GM23338 (cell line): Measurements from ENCODE around the gene CDKAL1. TPM values are rescaled to one million over a fixed set of nuclear protein-coding genes. Genes with fewer than 3 reads are reported as not detected.

ENCODE experiments used
- ATAC-seq: fragments of 200-7000 bp; cut with Tn5 transposase; 3 replicates; pipeline ENCODE4 v1.9.1; 2020
- DNase-seq: peaks from one replicate; pipeline ENCODE4 v3.0.0-alpha.2; 2015; ENCODE audit warnings: low spot score
- H2AFZ ChIP-seq: fragments of 200-600 bp; sonication (generic); 2 replicates; pipeline ENCODE4 v1.8.0; 2016; ENCODE audit warnings: antibody characterized with exemption, mild to moderate bottlenecking, moderate library complexity
- H3F3A ChIP-seq: fragments of 200-600 bp; sonication (generic); replicated peaks from 2 replicates; pipeline ENCODE4 v1.8.0; 2017; ENCODE audit warnings: antibody characterized with exemption, mixed run types, low read depth
- H3K27ac ChIP-seq: fragments of 200-600 bp; sonication (generic); 2 replicates; pipeline ENCODE4 v1.6.1; 2016; ENCODE audit warnings: low read depth
- H3K27me3 ChIP-seq: fragments of 200-600 bp; sonication (generic); 2 replicates; pipeline ENCODE4 v1.8.0; 2016; ENCODE audit warnings: mild to moderate bottlenecking, mixed run types, moderate library complexity; ENCODE audit not compliant: insufficient read depth
- H3K36me3 ChIP-seq: fragments of 200-600 bp; sonication (generic); 2 replicates; pipeline ENCODE4 v1.8.0; 2016; ENCODE audit warnings: mild to moderate bottlenecking; ENCODE audit not compliant: insufficient read depth
- H3K4me1 ChIP-seq: fragments of 200-600 bp; sonication (generic); 2 replicates; pipeline ENCODE4 v1.8.0; 2016; ENCODE audit warnings: mild to moderate bottlenecking, moderate library complexity; ENCODE audit not compliant: insufficient read depth
- H3K4me2 ChIP-seq: fragments of 200-600 bp; sonication (generic); 2 replicates; pipeline ENCODE4 v1.7.1; 2017; ENCODE audit warnings: mixed run types
- H3K4me3 ChIP-seq: fragments of 200-600 bp; sonication (generic); 2 replicates; pipeline ENCODE4 v1.6.1; 2016; ENCODE audit warnings: mixed run types
- H3K79me2 ChIP-seq: fragments of 200-600 bp; sonication (generic); replicated peaks from 2 replicates; pipeline ENCODE4 v1.8.0; 2017; ENCODE audit warnings: mild to moderate bottlenecking; ENCODE audit not compliant: insufficient read depth
- H3K9me2 ChIP-seq: fragments of 200-600 bp; sonication (generic); 2 replicates; pipeline ENCODE4 v1.8.0; 2017; ENCODE audit not compliant: insufficient read depth
- H4K20me1 ChIP-seq: fragments of 200-600 bp; sonication (generic); replicated peaks from 2 replicates; pipeline ENCODE4 v1.8.0; 2017; ENCODE audit warnings: mild to moderate bottlenecking; ENCODE audit not compliant: insufficient read depth
- H3K27ac Mint-ChIP-seq: 2 replicates; pipeline ENCODE4 v1.8.0; 2020; ENCODE audit warnings: inconsistent platforms, mild to moderate bottlenecking, moderate library complexity, mixed read lengths
- H3K27me3 Mint-ChIP-seq: 3 replicates; pipeline ENCODE4 v1.8.0; 2022; ENCODE audit warnings: low read depth, mild to moderate bottlenecking, moderate library complexity, mixed read lengths, inconsistent platforms; ENCODE audit not compliant: insufficient read depth, poor library complexity
- H3K36me3 Mint-ChIP-seq: 3 replicates; pipeline ENCODE4 v1.8.0; 2021; ENCODE audit warnings: low read depth, mild to moderate bottlenecking, inconsistent platforms, moderate library complexity, mixed read lengths
- H3K4me1 Mint-ChIP-seq: 3 replicates; pipeline ENCODE4 v1.8.0; 2020; ENCODE audit warnings: mild to moderate bottlenecking, inconsistent platforms, mixed read lengths
- H3K4me3 Mint-ChIP-seq: 3 replicates; pipeline ENCODE4 v1.8.0; 2021; ENCODE audit warnings: moderate library complexity, mild to moderate bottlenecking, inconsistent platforms, mixed read lengths
- H3K9me3 Mint-ChIP-seq: 3 replicates; pipeline ENCODE4 v1.8.0; 2020; ENCODE audit warnings: moderate library complexity, mild to moderate bottlenecking, inconsistent platforms, mixed read lengths
- CREB1 ChIP-seq: fragments of 250-450 bp; sonication (Bioruptor Pico); IDR thresholded peaks from 2 replicates; pipeline ENCODE4 v1.5.0; 2020; ENCODE audit warnings: low read depth, mild to moderate bottlenecking, moderate library complexity
- CTCF ChIP-seq, 2 experiments: fragments of 200-600 bp in 1 of 2; sonication (generic) in 1 of 2; conservative IDR thresholded peaks; 2 replicates each; pipeline versions ENCODE4 v1.5.1 to v1.6.1; 2016 to 2017; ENCODE audit warnings: antibody characterized with exemption in 2 of 2, low read depth in 2 of 2, mild to moderate bottlenecking in 2 of 2, moderate library complexity in 1 of 2
- ETS1 ChIP-seq: IDR thresholded peaks from 2 replicates; pipeline ENCODE4 v1.6.1; 2016; ENCODE audit warnings: antibody characterized with exemption
- EZH2phosphoT487 ChIP-seq: fragments of 200-600 bp; sonication (generic); IDR thresholded peaks from one replicate; pipeline ENCODE4 v1.8.1; 2018; ENCODE audit warnings: antibody characterized with exemption; ENCODE audit not compliant: unreplicated experiment
- JUNB ChIP-seq: IDR thresholded peaks from one replicate; pipeline ENCODE4 v1.6.1; 2016; ENCODE audit warnings: antibody characterized with exemption; ENCODE audit not compliant: unreplicated experiment
- REST ChIP-seq: IDR thresholded peaks from one replicate; pipeline ENCODE4 v1.6.1; 2018; ENCODE audit warnings: antibody characterized with exemption; ENCODE audit not compliant: unreplicated experiment
- STAT1 ChIP-seq: IDR thresholded peaks from one replicate; pipeline ENCODE4 v1.6.1; 2016; ENCODE audit warnings: antibody characterized with exemption; ENCODE audit not compliant: unreplicated experiment
- polyA plus RNA-seq: library from polyadenylated mRNA; unstranded; fragments of >200 nt; fragmentation: Nextera tagmentation; extraction: Ambion mirVana; gene quantifications from 2 replicates; pipeline ENCODE4 v1.2.1, GENCODE V29; 2016
- total RNA-seq: library from RNA; depleted of rRNA; stranded (reverse); fragments of >200 nt; shearing (Covaris generic); gene quantifications from 2 replicates; pipeline ENCODE4 v1.2.3, GENCODE V29; 2014

CDKAL1 gene
- total and polyA plus RNA-seq, 2 experiments from 2014 or later, result 17.8 to 35.0 TPM

GRCh38 chr6:21100991-21101390 lies 566.7 kb downstream of the CDKAL1 start:
- Mint-ChIP-seq H3K4me3 (no peak overlapping the region), H3K4me1 (peaks cover 42% of the 10 kb centered on the region), H3K9me3 (no peaks in the 10 kb centered on the region), H3K27me3 (peaks cover 3% of the 10 kb centered on the region), H3K27ac (no peak overlapping the region), H3K36me3 (no peaks in the 10 kb centered on the region)
- peaks cover 28% of the 10 kb centered on the region for H3K4me1 ChIP-seq
- H3K27me3 ChIP-seq, result no peaks in the 10 kb centered on the region
- no peaks in the 10 kb centered on the region for H3K79me2 ChIP-seq
- DNase-seq (no peak), ATAC-seq (no peak)
- H3F3A ChIP-seq, result no peaks in the 10 kb centered on the region
- no peaks in the 10 kb centered on the region for H4K20me1 ChIP-seq
- no peaks in the 10 kb centered on the region for H3K36me3 ChIP-seq
- H2AFZ ChIP-seq, result no peak overlapping the region
- no peak overlapping the region for H3K4me3 ChIP-seq
- TF ChIP-seq ETS1, result no peak
- TF ChIP-seq STAT1, result no peak
- TF ChIP-seq REST, result no peak
- no peak overlapping the region for H3K4me2 ChIP-seq
- H3K27ac ChIP-seq, result no peak overlapping the region
- no peaks in the 10 kb centered on the region for H3K9me2 ChIP-seq

- H3F3A ChIP-seq, result no peaks in the 10 kb centered on the region
- Mint-ChIP-seq H3K36me3 (no peaks in the 10 kb centered on the region), H3K9me3 (no peaks in the 10 kb centered on the region), H3K27me3 (peaks cover 3% of the 10 kb centered on the region), H3K27ac (no peak overlapping the region), H3K4me1 (peaks cover 42% of the 10 kb centered on the region), H3K4me3 (no peak overlapping the region)
- no peak overlapping the region for H3K4me2 ChIP-seq
- H3K4me3 ChIP-seq, result no peak overlapping the region
- TF ChIP-seq STAT1 (no peak), CREB1 (no peak), JUNB (no peak), CTCF (conservative IDR thresholded peaks at IDR 0.05; ENCODE audit: low read depth in 2 of 2) (no peak), EZH2phosphoT487 (no peak)
- H3K27me3 ChIP-seq, result no peaks in the 10 kb centered on the region
- H2AFZ ChIP-seq, result no peak overlapping the region
- ATAC-seq (no peak), DNase-seq (no peak)
- no peak overlapping the region for H3K27ac ChIP-seq
- H3K36me3 ChIP-seq, result no peaks in the 10 kb centered on the region
- H3K4me1 ChIP-seq, result peaks cover 28% of the 10 kb centered on the region
- H4K20me1 ChIP-seq, result no peaks in the 10 kb centered on the region
- H3K9me2 ChIP-seq, result no peaks in the 10 kb centered on the region
- H3K79me2 ChIP-seq, result no peaks in the 10 kb centered on the region
Observed at GRCh38 chr6:21101694-21102093, 567.4 kb downstream of the CDKAL1 start.
